Neural progenitor cell (in vitro differentiated cells): Measurements from ENCODE around the gene TELO2. TPM values are rescaled to one million over a fixed set of nuclear protein-coding genes. Genes with fewer than 3 reads are reported as not detected.

ENCODE experiments used
- DNase-seq: peaks from one replicate; pipeline ENCODE4 v3.0.0-alpha.2; 2016; ENCODE audit warnings: low spot score
- H2AFZ ChIP-seq: fragments of 200-600 bp; sonication (generic); replicated peaks from 2 replicates; pipeline ENCODE4 v1.6.1; 2016; ENCODE audit warnings: antibody characterized with exemption
- H3F3A ChIP-seq: fragments of 200-600 bp; sonication (generic); 2 replicates; pipeline ENCODE4 v1.6.1; 2016; ENCODE audit warnings: antibody characterized with exemption, low read depth
- H3K27ac ChIP-seq: fragments of 200-600 bp; sonication (generic); 2 replicates; pipeline ENCODE4 v1.5.1; 2016; ENCODE audit warnings: mild to moderate bottlenecking
- H3K27me3 ChIP-seq: fragments of 200-600 bp; sonication (generic); 2 replicates; pipeline ENCODE4 v1.6.1; 2016; ENCODE audit warnings: mild to moderate bottlenecking, moderate library complexity
- H3K36me3 ChIP-seq: fragments of 200-600 bp; sonication (generic); 2 replicates; pipeline ENCODE4 v1.5.1; 2016
- H3K4me1 ChIP-seq: fragments of 200-600 bp; sonication (generic); 2 replicates; pipeline ENCODE4 v1.6.1; 2016; ENCODE audit warnings: mixed run types
- H3K4me2 ChIP-seq: fragments of 200-600 bp; sonication (generic); 2 replicates; pipeline ENCODE4 v1.6.1; 2016
- H3K4me3 ChIP-seq: fragments of 200-600 bp; sonication (generic); 2 replicates; pipeline ENCODE4 v1.5.1; 2016
- H3K79me2 ChIP-seq: fragments of 200-600 bp; sonication (generic); 2 replicates; pipeline ENCODE4 v1.6.1; 2016; ENCODE audit warnings: low read depth
- H3K9ac ChIP-seq: fragments of 200-600 bp; sonication (generic); 2 replicates; pipeline ENCODE4 v1.6.1; 2016
- H3K9me3 ChIP-seq: fragments of 200-600 bp; sonication (generic); 2 replicates; pipeline ENCODE4 v1.5.1; 2016; ENCODE audit warnings: low read depth
- H4K20me1 ChIP-seq: fragments of 200-600 bp; sonication (generic); 2 replicates; pipeline ENCODE4 v1.6.1; 2016; ENCODE audit warnings: low read depth
- H3K27ac Mint-ChIP-seq: 3 replicates; pipeline ENCODE4 v1.8.0; 2021; ENCODE audit warnings: mixed read lengths
- H3K27me3 Mint-ChIP-seq: 2 replicates; pipeline ENCODE4 v1.8.0; 2022; ENCODE audit warnings: low read depth, mild to moderate bottlenecking, inconsistent platforms, moderate library complexity, mixed read lengths; ENCODE audit not compliant: insufficient read depth
- H3K36me3 Mint-ChIP-seq: 3 replicates; pipeline ENCODE4 v1.8.0; 2021; ENCODE audit warnings: mixed read lengths
- H3K4me1 Mint-ChIP-seq: 3 replicates; pipeline ENCODE4 v1.8.0; 2021; ENCODE audit warnings: mixed read lengths
- H3K4me3 Mint-ChIP-seq: 3 replicates; pipeline ENCODE4 v1.8.0; 2021; ENCODE audit warnings: mild to moderate bottlenecking, moderate library complexity, mixed read lengths
- H3K9me3 Mint-ChIP-seq: 3 replicates; pipeline ENCODE4 v1.8.0; 2020; ENCODE audit warnings: mixed read lengths
- EZH2 ChIP-seq: fragments of 200-600 bp; sonication (generic); IDR thresholded peaks from 2 replicates; pipeline ENCODE4 v1.6.1; 2017; ENCODE audit warnings: antibody characterized with exemption, mild to moderate bottlenecking, moderate library complexity
- EZH2phosphoT487 ChIP-seq: fragments of 200-600 bp; sonication (generic); IDR thresholded peaks from 2 replicates; pipeline ENCODE4 v1.6.1; 2017; ENCODE audit warnings: antibody characterized with exemption
- total RNA-seq: library from RNA; depleted of rRNA; stranded (reverse); fragments of >200 nt; gene quantifications from 2 replicates; pipeline ENCODE4 v1.2.3, GENCODE V29; 2015; ENCODE audit warnings: low replicate concordance
- TF ChIP-seq, protein P1 (sequence below): fragments of 200-600 bp; sonication (generic); IDR thresholded peaks from 2 replicates; pipeline ENCODE4 v1.5.1; 2017; ENCODE audit warnings: antibody characterized with exemption, mild to moderate bottlenecking

Gene TELO2
- total RNA-seq, 1 donor from 2014 or later, result 18.3 TPM

GRCh38 chr16:1447965-1448364 lies 45.2 kb upstream of the TELO2 start:
- Histone ChIP-seq H3K4me1 (no peaks in the 10 kb centered on the region), H3K4me2 (no peak overlapping the region), H3F3A (no peaks in the 10 kb centered on the region), H3K27me3 (no peaks in the 10 kb centered on the region), H3K9ac (no peak overlapping the region), H3K4me3 (no peak overlapping the region), H4K20me1 (no peaks in the 10 kb centered on the region), H3K27ac (no peak overlapping the region), H3K79me2 (no peaks in the 10 kb centered on the region), H3K9me3 (no peaks in the 10 kb centered on the region), H3K36me3 (no peaks in the 10 kb centered on the region), H2AFZ (no peak overlapping the region)
- TF ChIP-seq EZH2phosphoT487 (no peak), EZH2 (no peak)
- TF ChIP-seq, protein P1, sequence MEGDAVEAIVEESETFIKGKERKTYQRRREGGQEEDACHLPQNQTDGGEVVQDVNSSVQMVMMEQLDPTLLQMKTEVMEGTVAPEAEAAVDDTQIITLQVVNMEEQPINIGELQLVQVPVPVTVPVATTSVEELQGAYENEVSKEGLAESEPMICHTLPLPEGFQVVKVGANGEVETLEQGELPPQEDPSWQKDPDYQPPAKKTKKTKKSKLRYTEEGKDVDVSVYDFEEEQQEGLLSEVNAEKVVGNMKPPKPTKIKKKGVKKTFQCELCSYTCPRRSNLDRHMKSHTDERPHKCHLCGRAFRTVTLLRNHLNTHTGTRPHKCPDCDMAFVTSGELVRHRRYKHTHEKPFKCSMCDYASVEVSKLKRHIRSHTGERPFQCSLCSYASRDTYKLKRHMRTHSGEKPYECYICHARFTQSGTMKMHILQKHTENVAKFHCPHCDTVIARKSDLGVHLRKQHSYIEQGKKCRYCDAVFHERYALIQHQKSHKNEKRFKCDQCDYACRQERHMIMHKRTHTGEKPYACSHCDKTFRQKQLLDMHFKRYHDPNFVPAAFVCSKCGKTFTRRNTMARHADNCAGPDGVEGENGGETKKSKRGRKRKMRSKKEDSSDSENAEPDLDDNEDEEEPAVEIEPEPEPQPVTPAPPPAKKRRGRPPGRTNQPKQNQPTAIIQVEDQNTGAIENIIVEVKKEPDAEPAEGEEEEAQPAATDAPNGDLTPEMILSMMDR, result no peak
- Mint-ChIP-seq H3K4me3 (no peak overlapping the region), H3K27ac (no peak overlapping the region), H3K27me3 (peaks cover 3% of the 10 kb centered on the region), H3K4me1 (no peaks in the 10 kb centered on the region), H3K9me3 (no peaks in the 10 kb centered on the region), H3K36me3 (peaks cover 6% of the 10 kb centered on the region)
- no peak for DNase-seq

DNA sequence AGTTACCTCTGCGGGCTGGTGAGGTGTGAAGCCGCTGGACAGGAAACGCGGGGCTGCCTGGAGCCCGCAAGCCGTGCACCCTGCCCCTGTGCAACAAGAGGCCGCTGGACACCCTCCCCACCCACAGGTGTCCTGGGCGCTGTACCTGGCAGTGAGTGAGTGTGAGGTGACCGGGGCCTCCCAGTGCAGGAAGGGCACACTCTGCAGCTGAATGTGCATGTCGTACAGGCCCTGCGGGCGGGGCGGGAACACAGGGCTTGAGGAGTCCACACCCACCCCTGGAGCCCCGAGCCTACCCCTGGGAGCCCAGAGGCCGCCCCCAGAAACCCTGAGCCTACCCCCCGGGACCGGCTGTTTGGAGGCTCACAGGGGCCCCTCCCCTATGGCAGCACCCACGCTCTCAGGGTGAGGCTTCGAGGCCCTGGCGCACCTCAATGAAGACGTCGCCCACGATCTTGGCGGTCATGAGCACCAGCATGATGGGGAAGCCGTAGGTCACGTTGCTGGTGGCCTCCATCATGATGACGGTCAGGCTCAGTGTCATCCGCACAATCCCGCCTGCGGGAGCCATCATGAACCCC lies 44.5 kb upstream of the TELO2 start:
- Histone ChIP-seq H3F3A (no peaks in the 10 kb centered on the region), H3K4me3 (no peak overlapping the region), H3K36me3 (no peaks in the 10 kb centered on the region), H3K79me2 (no peaks in the 10 kb centered on the region), H3K4me2 (no peak overlapping the region), H3K9ac (no peak overlapping the region), H2AFZ (no peak overlapping the region), H3K9me3 (no peaks in the 10 kb centered on the region), H3K27me3 (no peaks in the 10 kb centered on the region), H3K27ac (no peak overlapping the region), H4K20me1 (no peaks in the 10 kb centered on the region), H3K4me1 (no peaks in the 10 kb centered on the region)
- H3K4me1 Mint-ChIP-seq, result no peaks in the 10 kb centered on the region
- no peak for TF ChIP-seq EZH2phosphoT487
- TF ChIP-seq, protein P1, result no peak
- no peak overlapping the region for H3K27ac Mint-ChIP-seq
- no peak for DNase-seq
- H3K36me3 Mint-ChIP-seq, result peaks cover 6% of the 10 kb centered on the region
- no peaks in the 10 kb centered on the region for H3K9me3 Mint-ChIP-seq
- H3K4me3 Mint-ChIP-seq, result no peak overlapping the region
- peaks cover 3% of the 10 kb centered on the region for H3K27me3 Mint-ChIP-seq

DNA sequence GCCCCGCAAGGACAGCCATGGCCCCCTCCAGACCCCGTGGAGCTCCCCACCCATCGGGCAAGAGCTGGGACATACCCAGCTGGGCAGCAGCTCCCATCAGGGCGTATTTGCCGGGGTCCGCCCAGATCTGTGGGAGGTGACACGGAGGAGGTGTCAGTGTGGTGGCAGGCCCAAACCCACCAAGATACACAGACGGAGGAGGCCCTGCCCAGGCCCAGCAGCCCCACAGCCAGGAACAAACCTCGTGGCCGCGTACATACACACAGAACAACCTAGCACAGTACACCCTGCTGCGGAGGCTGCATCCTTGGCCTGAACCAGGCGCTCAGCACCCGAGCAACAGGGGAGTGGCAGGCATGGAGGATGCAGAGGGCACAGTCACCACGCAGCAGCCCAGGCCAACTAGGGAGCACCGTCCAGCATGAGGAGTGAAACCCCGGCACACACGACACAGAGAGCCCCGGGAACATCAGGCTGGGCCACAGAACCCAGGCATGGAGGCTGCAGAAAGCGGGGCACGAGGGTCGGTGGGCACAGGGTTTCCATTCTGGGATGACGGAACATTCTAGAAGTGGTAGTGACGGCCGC lies 43.9 kb upstream of the TELO2 start:
- Histone ChIP-seq H3K4me1 (no peaks in the 10 kb centered on the region), H4K20me1 (no peaks in the 10 kb centered on the region), H3K36me3 (no peaks in the 10 kb centered on the region), H2AFZ (no peak overlapping the region), H3K4me3 (no peak overlapping the region), H3K4me2 (no peak overlapping the region), H3K79me2 (no peaks in the 10 kb centered on the region), H3F3A (no peaks in the 10 kb centered on the region), H3K27ac (no peak overlapping the region), H3K27me3 (no peaks in the 10 kb centered on the region), H3K9ac (no peak overlapping the region), H3K9me3 (no peaks in the 10 kb centered on the region)
- Mint-ChIP-seq H3K4me1 (no peaks in the 10 kb centered on the region), H3K27me3 (peaks cover 3% of the 10 kb centered on the region), H3K9me3 (no peaks in the 10 kb centered on the region), H3K36me3 (peaks cover 6% of the 10 kb centered on the region), H3K4me3 (no peak overlapping the region), H3K27ac (no peak overlapping the region)
- TF ChIP-seq EZH2phosphoT487 (no peak), EZH2 (no peak)
- TF ChIP-seq, protein P1, result no peak
- no peak for DNase-seq
